Measurements from ENCODE around the gene LRRC27.
"Not testable (repeated sequence)": the region's sequence is repeated elsewhere in the genome, so short reads cannot be mapped to it uniquely, and the experiment has no call there.

Gene LRRC27
- total RNA-seq = 1.7 to 5.9 (median 3.4) reads per million in 4 donors

DNA sequence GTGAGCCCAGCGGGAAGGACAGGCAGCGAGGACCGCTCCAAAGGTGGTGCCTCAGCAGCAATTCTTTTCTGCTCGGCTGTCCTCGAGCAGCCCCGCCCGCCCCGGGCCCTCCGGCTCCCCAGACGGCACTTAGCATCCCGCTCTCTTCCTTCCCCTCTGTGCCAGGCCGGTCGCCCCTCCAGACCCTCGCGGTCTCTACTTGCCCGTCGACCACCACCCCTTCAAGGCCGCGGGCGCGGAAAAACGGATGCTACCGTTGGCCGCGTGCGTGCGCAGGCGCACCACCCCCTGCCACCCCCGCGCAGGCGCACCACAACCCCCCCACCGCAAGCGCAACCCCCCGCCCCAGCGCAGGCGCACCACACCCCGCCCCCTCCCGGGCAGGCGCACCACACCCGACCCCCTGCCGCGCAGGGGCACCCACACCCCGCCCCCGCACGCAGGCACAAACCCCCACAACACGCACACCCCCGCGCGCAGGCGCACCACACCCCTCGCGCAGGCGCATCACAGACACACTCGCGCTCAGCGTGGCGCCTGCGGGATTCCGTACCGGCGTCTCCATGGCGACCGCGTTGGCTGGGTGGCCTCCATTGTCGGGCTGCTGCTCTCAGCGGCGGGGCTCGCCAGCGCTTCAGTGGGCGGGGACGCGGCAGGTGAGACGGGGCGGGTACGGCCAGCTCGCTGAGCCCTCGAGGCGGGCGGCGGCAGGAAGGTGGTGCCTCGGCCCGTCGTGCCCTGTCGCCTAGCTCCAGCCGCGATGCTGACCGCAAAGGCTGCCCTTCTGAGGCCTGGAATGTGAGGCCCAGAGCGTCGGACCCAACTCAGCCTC lies at the start of gene LRRC27:
Gene LRRC27, plus strand, starts transcription at position 593 of the 832 bp plus-strand sequence. CDS start 1,332 bp downstream, outside the sequence.
- DNase-seq = peak; percentile 99 to 100 (median 99)

DNA sequence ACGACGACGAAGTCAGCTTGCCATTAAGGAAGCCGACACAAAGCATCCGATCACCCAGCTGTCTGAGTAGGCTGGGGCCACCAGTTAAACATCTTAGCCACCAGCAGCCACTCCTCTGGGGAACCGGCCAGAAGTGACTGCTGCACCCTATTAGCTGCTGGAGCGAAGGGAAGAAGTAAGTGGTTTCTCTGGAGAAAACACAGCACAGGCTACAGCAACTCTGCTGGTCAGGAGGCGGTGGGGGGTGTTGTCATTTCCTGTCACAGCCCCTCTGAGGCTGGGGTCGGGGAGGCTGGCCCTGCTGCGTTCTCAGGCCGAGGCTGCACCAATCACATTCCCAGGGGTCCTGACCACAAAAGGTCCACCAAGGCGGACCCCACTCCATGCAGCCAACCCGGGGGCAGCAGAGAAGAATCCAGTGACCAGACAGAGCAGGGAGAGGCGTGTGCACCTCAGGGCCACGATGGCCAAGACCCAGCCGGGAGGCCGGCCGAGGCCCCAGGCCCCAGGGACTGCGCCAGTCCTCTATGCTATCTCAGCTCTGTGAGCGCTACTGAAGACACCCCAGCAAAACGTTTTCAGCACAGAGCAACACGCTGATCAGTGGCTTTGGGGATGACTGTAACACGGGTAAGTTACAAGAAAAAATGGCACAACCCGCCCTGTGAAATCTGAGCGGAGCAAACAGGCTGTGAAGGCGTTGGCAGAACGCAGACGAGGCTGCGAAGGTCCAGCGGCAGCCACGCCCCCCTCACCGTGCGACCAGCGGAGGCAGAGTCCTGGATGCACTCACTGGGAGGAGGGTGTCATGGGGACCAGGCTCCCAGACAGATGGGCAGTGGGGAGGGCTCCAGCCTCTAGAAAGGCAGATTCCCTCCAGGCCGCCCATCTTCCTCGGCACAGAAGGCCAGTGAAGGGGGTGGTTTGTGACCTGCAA lies 49.1 kb upstream of the LRRC27 start:
- DNase-seq = no peak

- DNase-seq = no peak
Observed at GRCh38 chr10:132283604-132284382, 48.2 kb upstream of the LRRC27 start.

DNA sequence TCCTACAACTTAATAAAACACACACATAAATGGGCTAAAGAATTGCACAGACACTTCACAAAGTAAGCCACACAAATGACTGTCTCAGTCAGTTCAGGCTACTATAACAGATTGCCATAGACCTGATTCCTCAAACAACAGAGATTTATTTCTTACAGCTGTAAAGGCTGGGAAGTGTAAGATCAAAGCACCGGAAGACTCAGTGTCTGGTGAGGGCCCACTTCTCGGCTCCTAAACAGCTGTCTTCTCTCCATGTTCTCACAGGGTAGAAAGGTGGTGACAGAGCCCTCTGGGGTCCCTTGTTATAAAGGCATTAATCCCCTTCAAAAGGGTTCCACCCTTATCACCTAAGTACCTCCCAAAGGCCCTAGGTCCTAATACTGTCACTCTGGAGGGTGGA lies 42.6 kb upstream of the LRRC27 start:
- no peak for DNase-seq

DNA sequence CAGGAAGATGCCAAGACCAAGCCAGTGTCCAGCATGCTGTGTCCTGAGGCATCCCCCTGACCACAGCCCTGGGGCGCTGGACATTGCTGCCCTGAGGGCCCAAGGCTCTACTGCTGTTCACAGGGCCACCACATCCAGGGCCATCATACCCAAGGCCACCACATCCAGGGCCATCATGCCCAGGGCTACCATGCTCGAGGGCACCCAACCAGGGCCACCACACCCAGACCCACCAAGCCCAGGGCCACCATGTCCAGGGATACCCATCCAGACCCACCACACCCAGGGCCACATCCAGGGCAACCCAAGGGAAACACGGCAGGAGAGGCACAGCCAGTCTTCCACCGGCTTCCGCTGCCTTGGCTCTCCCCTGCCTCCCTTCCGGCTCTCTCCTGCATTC lies 41.4 kb upstream of the LRRC27 start:
- DNase-seq = no peak

GRCh38 chr10:132291826-132292225 lies 40.2 kb upstream of the LRRC27 start:
- no peak for DNase-seq

DNA sequence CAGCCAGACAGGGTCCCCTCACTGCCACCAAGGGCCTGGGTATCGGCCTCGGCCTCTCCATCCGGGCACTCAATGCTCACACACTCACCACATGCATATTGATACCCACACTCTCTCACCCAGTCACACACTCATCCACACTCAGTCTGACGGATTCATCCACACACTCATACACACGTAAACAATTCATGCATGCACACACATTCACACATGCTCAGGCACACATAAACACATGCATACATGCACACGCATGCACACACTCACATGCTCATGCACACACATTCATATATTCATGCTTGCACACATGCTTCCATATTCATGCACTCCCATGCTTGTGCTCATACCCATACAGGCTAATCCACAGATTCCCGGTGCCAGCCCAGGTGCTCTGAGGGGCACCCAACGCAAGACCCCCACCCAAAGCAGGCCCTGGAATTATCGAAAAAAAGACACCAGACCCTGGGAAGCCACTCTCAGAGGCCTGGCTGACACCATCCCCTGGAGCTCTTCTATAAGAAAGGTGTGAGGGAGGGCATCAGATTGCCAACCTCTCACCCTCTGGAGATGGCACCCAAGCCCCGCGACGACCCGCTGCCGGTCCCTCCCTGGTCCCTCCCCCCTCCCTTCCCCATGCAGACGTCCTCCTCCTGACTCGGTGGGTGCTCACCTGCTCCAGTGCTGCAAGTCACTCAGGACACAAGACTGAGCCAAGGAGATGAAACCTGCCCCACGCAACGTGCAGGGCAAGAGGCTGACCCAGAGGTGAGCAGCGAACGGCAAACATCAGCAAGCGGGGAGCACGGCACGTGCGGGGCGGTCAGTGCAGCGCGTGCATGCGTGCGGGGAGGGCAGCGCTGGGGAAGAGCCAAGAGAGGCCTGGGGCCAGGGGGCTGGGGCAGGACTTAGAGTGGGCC lies 39.4 kb upstream of the LRRC27 start:
- DNase-seq = peak in 1 of 5 donors; percentile 11

DNA sequence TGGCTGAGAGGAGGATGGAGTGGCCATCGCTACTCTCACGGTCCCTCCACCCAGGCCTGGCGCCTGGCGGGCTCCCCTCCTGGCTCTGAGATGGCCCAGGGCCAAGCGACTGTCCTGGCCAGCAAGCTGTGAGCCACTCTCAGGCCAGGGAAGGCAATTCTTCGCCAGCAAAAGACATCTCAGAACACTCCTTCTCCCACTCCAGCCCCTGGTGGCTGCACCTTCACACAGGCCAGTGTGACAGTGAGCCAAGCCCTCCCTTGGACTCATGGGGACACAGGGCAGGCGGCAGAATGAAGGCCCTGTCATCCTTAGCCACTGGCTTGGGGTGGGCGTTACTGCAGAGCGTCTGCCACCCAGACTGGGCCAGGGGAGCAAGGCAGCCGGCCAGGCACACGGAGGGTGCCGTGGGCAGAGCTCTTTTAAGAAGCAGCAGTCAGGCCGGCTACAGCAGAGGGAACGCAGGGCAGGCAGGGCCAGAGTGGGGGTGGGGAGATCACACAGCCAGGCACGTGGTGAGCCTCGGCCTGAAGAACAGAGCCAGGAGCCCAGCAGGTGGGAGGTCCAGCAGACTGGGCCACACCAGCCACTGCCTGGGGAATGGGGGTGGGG lies 38.7 kb upstream of the LRRC27 start:
- peak in 1 of 5 donors; percentile 5 for DNase-seq

GRCh38 chr10:132293813-132294520 lies 38.0 kb upstream of the LRRC27 start:
- DNase-seq = peak in 1 of 5 donors; percentile 8

DNA sequence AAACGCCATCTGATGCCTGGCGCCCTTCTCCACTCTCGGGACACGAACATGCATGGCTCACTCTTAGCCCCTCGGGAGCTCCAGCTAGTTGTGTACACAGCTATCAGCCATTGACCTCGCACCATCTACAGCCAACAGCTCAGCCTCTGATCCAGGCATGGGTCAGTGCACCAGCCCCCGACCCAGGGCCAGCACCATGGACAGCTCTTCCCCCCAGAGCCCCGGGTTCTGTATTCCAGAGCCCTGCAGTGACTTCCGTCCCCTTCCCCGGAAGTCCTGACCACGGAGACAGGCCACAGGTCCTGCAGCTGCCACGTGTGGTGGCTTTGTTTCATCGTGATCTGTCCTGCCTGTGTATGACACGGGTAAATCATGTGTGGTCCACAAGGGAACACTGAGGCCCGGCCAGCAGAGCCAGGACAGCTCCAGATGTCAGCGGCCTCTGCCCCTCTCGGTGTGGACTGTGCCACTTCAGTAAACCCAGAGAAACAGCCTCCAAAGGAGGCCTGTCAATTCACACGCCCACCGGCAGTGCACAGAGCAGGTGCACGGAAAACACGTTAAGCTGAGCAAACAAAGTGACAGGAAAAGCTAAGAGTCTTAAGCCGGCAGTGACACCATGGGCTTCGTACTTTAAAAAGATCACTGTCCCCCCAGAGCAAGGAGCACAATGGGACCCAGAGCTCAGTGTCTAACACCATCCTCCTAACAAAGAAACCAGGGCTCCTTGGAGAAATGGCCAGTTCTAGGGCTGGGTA lies 37.3 kb upstream of the LRRC27 start:
- no peak for DNase-seq

GRCh38 chr10:132295481-132295880 lies 36.5 kb upstream of the LRRC27 start:
- DNase-seq = not testable (repeated sequence)

- peak in 1 of 5 donors; percentile 9 for DNase-seq
Observed at GRCh38 chr10:132296666-132297443, 35.1 kb upstream of the LRRC27 start.

- DNase-seq = peak in 1 of 5 donors; percentile 9
Observed at GRCh38 chr10:132297526-132297925, 34.5 kb upstream of the LRRC27 start.

DNA sequence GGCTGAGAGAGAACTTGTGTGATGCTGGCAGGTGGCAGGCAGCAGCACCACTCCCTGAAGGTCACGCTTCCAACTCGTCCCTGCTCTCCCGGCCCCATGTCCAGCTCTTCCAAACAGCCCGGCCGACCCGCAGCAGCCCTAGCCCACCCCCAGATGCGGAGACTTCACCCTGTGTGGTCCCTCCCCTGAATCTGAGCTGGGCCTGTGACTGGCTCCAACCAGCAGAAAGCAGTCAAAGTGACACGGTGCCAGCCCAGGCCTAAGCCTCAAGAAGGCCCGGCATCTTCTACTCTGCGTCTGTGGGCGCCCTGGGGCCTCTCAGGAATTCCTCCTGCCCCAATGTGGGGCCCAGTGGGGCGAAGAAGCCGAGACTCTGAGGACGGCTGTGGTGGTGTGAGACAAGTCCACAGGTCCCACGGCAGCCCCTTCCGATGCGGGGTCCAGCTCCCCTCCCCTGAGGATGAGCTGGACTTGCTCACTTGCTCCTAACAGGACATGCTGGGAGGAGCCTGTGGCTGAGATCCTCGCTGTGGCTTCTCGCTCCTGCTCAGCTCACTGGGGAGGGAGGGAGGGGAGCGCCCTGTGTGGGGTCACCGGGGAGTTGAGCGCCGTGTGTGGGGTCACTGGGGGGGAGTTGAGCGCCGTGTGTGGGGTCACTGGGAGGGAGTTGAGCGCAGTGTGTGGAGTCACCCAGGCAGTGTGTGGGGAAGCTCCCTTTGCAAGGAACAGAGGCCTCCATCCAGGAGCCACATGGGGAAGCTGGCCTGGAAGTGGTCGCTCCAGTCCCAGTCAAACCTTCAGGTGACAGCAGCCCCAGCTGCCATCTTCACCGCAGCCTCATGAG lies 33.7 kb upstream of the LRRC27 start:
- DNase-seq = peak in 1 of 5 donors; percentile 12

- DNase-seq = peak in 1 of 5 donors; percentile 3
Observed at GRCh38 chr10:132299371-132300336, 32.3 kb upstream of the LRRC27 start.

DNA sequence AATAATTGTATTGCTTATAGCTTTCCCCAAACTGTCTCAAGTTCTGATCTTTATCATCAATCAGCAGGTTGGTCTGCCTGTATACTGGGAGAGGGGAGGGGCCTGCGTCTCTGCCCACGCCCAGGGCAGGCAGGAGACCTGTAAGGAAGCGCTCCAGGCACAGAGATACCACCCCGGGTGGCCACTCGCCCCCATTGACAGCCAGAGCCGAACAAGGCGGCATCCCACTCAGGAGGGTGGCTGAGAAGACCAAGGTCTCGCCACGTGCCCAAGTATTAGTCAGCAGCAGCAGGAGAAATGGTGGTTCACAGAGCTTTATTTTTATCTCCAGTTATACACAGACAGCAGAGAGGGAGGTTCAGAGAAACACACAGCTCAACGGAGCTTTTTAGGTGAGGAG lies 31.4 kb upstream of the LRRC27 start:
- no peak for DNase-seq

Measured in T-helper 1 cell (primary cell).